Hippocampal formation (tissue), 2 donors: ENCODE measurements around the gene CBR3.

Source experiments
- DNase-seq, 2 donors: peaks; one replicate each; lab custom pipeline; 2025; lab: John Stamatoyannopoulos, UW

CBR3 gene

DNA sequence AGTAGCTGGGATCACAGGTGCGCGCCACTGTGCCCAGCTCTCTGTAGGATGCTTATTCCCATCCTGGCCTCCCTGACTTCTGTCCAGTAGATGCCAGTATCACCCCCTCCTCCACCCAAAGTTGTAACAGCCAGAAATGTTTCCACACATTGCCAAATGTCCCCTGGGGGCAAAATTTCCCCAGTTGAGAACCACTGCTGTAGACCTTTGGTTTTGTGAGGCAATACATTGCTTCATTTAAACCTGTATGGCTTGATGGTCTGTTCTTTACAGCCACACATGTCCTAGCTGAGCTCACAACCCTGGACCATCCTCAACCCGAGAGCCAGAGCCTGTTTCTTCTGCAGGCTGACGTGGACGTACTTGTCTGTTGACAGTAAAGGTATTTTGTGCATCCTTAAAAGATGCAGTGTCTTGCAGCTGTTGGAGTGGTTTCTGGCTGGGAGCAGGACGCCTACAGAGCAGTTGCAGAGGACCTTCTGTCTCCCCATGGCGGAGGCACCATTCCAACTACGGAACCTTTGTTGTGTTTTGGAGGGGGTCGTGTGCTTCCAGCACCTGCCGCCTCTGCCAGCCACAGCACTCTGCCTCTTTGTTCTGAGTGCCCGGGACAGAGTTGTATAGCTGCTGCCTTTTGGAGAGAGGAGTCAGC is 48.4 kb downstream of the CBR3 start:
- no peak for DNase-seq

DNA sequence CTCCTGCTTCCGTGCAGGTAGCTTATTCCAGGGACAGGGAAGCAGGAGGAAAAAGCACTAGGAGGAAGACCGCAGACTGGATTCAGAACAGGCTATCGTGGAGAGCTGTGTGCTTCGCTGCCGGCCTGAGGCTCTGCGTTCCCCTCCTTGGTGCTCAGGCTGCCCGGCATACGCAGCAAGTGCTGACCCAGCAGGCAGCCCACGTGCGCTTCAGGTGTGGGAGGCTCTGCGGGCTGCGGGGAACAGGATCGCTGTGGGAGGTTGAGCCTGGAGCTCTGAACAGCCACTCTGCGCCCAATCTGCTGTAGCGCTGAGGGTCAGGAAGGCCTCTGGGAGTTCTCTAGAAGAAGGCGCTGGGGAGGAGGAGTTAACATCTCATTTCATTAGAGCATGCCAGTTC is 49.7 kb downstream of the CBR3 start:
- DNase-seq, result no peak

DNA sequence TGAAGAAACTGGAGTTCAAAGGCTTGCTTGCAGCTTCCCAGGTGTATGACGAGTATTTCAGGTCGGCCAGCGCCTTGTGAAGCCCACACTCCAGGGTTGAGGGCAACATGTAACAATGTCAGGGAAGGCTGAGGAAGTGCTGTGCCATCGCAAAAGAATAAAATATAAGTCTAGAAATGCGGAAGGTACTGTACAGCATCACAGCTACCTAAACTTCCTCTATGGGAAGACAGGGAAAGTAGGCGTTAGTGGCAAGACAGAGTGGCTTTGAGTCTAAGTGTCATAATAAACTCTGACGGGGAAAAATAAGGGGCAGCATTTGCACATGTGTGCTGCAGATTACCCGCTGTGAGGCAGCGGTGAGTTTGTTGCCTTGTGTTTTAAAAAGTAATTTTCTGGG is 50.6 kb downstream of the CBR3 start:
- DNase-seq, result no peak

DNA sequence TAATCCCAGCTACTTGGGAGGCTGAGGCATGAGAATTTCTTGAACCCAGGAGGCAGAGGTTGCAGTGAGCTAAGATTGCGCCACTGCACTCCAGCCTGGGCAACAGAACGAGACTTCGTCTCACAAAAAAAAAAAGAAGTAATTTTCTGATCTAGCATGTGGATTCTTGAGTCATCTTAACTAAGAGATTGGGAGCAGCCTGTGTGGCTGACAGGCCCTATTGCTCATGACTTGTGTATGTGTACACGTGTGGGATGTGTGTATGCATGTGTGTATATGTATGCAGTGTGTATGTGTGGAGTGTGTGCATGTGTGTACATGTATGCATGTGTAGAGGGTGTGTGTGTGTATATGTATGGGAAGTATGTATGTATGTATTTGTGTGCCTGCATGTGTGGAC is 51.2 kb downstream of the CBR3 start:
- no peak for DNase-seq

DNA sequence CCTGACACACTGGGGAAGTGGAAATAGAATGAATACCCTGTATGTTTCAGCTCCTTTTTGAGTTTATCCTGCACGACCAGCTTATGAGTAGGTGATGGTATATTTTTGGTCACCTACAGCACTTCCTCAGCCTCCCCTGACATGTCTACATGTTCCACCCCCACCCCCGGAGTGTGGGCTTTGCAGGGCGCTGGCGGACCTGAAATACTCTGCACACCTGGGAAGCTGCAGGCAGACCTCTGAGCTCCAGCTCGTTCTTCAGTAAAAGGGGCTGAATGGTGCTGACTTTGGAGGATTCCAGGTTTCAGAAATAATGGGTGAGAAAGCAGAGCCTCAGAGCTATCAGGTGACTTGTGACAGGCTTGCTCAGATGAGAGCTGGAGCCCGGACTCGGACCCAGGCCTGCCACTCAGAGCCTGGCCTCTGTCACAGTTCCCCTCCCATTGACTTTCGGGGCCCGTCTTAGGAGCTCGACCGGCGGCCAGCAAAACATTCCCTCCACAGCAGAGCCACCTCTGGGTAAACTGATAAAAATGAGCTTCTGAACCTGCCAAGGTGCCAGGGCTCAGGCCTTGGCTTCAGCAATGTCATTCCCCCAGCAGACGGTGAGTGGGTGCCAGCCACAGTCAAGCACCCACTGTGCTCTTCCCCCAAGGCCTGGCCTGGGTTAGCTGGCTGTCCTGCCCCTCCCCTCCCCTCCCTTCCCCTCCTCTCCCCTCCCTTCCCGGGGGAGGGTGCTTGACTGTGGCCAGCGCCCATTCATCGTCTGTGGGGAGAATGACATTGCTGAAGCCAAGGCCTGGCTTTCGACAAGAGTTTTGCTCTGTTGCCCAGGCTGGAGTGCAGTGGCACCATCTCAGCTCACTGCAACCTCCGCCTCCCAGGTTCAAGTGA is 51.9 kb downstream of the CBR3 start:
- DNase-seq, result no peak

DNA sequence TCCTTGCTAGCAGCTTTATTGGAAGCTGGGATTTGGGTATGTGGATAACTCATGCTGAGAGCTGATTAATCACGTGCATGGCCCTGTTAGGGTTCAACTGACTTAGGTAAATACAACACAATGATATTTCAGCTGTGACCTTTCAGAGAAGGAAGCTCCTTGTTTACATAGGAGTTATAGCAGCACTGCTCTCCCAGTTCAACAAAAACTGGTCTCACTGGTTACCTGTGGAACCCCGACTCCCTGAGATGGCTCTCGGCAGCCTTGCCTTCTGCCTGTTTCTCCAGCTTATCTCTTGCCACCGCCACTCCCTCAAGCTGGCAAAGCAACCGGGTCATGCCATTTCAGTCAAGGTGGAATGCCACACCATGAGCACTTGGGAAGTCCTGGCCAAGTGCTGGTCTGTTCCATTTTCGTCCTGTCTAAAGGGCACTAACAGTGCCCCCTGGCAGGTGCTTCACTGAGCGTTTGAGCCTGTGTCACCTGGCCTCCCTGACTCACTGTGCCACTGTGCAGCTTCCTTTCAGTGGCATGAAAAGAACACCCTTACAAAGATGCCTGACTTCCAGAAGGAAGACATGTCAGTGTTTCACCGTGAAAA is 53.3 kb downstream of the CBR3 start:
- DNase-seq, result no peak

DNA sequence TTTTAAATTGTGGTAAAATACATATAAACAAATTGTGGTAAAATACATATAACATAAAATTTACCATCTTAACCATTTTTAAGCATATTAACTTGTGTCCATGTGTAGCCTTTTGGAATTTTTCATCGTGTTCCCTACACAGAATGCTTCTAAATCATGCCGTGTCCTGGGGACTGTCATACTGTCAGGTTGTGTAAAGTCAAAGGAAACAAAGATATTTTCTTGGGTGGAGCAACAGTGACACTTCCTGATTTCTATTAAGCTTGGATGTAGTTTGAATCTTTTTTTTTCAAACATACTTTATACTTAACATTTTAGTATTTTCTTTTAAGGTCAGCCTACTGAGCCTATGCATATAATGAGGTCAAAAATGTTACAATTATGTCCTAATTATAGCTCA is 54.1 kb downstream of the CBR3 start:
- no peak for DNase-seq

DNA sequence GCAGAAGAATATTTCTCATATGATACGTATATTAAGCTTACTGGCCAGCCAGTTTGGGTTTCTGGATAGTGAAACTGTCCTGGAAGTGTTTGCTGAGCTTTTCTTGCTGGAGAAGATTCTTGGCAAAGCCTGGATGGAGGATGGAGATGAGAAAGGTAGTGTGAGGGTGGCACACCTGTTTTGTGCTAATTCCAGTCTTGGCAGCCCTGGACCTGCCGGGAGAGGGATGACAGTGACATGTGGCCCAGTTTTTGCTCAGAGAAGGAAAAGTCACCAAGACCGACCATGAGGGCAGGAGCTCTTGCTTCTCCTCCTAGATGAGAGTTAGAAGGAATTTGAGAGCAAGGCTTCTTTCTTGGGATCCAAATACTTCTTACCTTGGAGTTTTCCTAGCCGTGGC is 55.9 kb downstream of the CBR3 start:
- no peak for DNase-seq

DNA sequence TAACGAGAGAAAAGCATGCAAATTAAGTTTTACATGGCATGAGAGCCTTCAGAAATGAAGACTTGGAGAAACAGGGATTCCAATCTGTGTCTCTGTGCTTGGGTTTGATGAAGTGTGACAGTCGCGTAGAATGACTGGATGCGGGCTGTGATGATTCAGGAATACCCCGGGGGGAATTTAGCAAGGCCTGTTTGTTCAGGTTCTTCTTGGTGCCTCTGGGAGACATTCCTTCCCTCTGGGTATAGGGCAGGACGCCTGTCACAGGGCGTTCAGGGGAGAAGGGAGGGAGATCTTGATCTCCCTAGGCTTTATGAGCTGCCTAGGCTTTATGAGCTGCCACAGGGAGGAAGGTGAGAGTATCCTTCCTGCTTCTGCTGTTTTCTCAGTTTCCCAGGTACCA is 58.3 kb downstream of the CBR3 start:
- no peak for DNase-seq

DNA sequence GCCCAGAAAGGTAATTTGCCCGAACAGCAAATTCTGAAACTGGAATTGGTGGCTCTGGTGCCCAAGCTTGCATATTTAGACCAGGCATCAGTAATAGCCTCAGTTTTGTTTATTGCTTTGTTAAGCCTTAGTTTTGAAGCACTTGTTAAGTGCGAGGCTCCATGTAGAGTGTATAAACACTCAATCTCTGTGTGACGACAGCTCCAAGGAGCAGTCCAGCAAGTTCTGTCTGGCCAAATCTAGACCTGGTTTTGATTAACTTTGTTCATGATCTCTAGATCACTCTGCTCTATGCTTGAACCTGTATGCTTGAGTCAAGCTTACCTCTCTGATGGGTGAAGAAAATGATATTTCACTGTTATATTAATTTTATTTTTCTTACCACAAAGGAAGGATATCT is 59.1 kb downstream of the CBR3 start:
- no peak for DNase-seq

DNA sequence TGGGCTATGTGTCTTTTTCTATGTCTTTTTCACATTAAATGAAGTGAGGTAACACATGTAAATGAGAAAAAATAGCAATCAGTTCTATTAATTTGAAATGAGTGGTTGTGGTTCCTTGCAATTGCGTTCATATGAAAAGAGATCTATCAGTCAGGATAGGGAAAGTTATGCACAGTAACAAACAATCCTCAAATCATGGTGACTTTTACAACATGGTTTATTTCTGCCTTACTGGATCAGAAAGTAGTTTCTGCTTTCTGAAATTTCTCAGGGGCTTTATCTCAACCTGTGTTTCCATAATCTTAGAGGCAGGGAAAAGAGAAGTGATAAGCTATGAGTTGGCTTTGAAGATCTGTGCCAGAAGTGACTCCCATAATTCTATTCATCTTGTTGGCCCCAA is 60.7 kb downstream of the CBR3 start:
- DNase-seq, result no peak
